WTC11 (cell line): ENCODE data around the gene SLC35D1. TPM values are rescaled to one million over a fixed set of nuclear protein-coding genes. Genes with fewer than 3 reads are reported as not detected.
"Not testable (repeated sequence)": the region's sequence is repeated elsewhere in the genome, so short reads cannot be mapped to it uniquely, and the experiment has no call there.

Experiments used
- ATAC-seq: fragments of 200-7000 bp; cut with Tn5 transposase; 2 replicates; pipeline ENCODE4 v1.10.0; 2021; ENCODE audit warnings: mild to moderate bottlenecking, moderate library complexity
- CTCF ChIA-PET: fragments of 300-600 bp; sonication (Branson Sonifier 250); formaldehyde crosslinking; loops from one replicate; lab custom pipeline; 2021; ENCODE audit warnings: antibody characterized with exemption; lab: Charles Lee
- POLR2A ChIA-PET: fragments of 350-600 bp; sonication (Branson Sonifier 250); formaldehyde crosslinking; loops from one replicate; lab custom pipeline; 2021; ENCODE audit warnings: antibody characterized with exemption; lab: Charles Lee
- DNase-seq: peaks from one replicate; pipeline ENCODE4 v3.0.0; 2021; ENCODE audit warnings: low spot score
- H3K27ac Mint-ChIP-seq: 2 replicates; pipeline ENCODE4 v1.8.0; 2021; ENCODE audit warnings: mixed read lengths
- H3K27me3 Mint-ChIP-seq: 2 replicates; pipeline ENCODE4 v1.8.0; 2021; ENCODE audit warnings: low read depth, mild to moderate bottlenecking, moderate library complexity, mixed read lengths
- H3K36me3 Mint-ChIP-seq: 2 replicates; pipeline ENCODE4 v1.8.0; 2021; ENCODE audit warnings: mixed read lengths
- H3K4me1 Mint-ChIP-seq: 2 replicates; pipeline ENCODE4 v1.8.0; 2022; ENCODE audit warnings: mixed read lengths
- H3K4me3 Mint-ChIP-seq: 2 replicates; pipeline ENCODE4 v1.8.0; 2021; ENCODE audit warnings: mild to moderate bottlenecking, moderate library complexity, mixed read lengths
- H3K9me3 Mint-ChIP-seq: 2 replicates; pipeline ENCODE4 v1.8.0; 2021; ENCODE audit warnings: mixed read lengths
- ATF6 ChIP-seq: sonication (generic); formaldehyde crosslinking; IDR thresholded peaks from 2 replicates; pipeline ENCODE4 v1.8.1; 2023; ENCODE audit warnings: mild to moderate bottlenecking, missing genetic modification reagents
- ERG ChIP-seq: fragments of 250-450 bp; sonication (Bioruptor Pico); IDR thresholded peaks from 2 replicates; pipeline ENCODE4 v1.8.0; 2021; ENCODE audit warnings: mild to moderate bottlenecking
- FOXK1 ChIP-seq: sonication (generic); formaldehyde crosslinking; IDR thresholded peaks from 2 replicates; pipeline ENCODE4 v1.8.0; 2022; ENCODE audit warnings: mild to moderate bottlenecking, moderate library complexity, missing genetic modification reagents
- GRHL2 ChIP-seq: fragments of 250-450 bp; sonication (Bioruptor Pico); IDR thresholded peaks from 2 replicates; pipeline ENCODE4 v1.8.0; 2022; ENCODE audit warnings: mild to moderate bottlenecking, moderate library complexity; ENCODE audit not compliant: insufficient replicate concordance, severe bottlenecking
- IRF1 ChIP-seq: sonication (generic); formaldehyde crosslinking; IDR thresholded peaks from 2 replicates; pipeline ENCODE4 v1.8.0; 2023; ENCODE audit warnings: missing genetic modification reagents
- IRF2 ChIP-seq: sonication (generic); formaldehyde crosslinking; IDR thresholded peaks from 2 replicates; pipeline ENCODE4 v1.8.0; 2022; ENCODE audit warnings: low read depth, missing genetic modification reagents, borderline replicate concordance
- MLX ChIP-seq: sonication (generic); formaldehyde crosslinking; IDR thresholded peaks from 2 replicates; pipeline ENCODE4 v1.8.1; 2023; ENCODE audit warnings: mild to moderate bottlenecking, missing genetic modification reagents, moderate library complexity
- NFE2L1 ChIP-seq: sonication (generic); formaldehyde crosslinking; IDR thresholded peaks from 2 replicates; pipeline ENCODE4 v1.8.1; 2023; ENCODE audit warnings: missing genetic modification reagents
- NR2C2 ChIP-seq: sonication (generic); formaldehyde crosslinking; IDR thresholded peaks from 2 replicates; pipeline ENCODE4 v1.8.0; 2022; ENCODE audit warnings: mild to moderate bottlenecking, missing genetic modification reagents
- PRRX2 ChIP-seq: fragments of 250-450 bp; sonication (Bioruptor Pico); IDR thresholded peaks from 2 replicates; pipeline ENCODE4 v1.8.0; 2021; ENCODE audit warnings: mild to moderate bottlenecking
- SOX15 ChIP-seq: fragments of 250-450 bp; sonication (Bioruptor Pico); IDR thresholded peaks from 2 replicates; pipeline ENCODE4 v1.9.0; 2021; ENCODE audit warnings: mild to moderate bottlenecking
- STAT6 ChIP-seq: sonication (generic); formaldehyde crosslinking; conservative IDR thresholded peaks from 2 replicates; pipeline ENCODE4 v1.8.1; 2023; ENCODE audit warnings: mild to moderate bottlenecking, low read depth, missing genetic modification reagents, moderate library complexity
- TCF7 ChIP-seq: sonication (generic); formaldehyde crosslinking; IDR thresholded peaks from 2 replicates; pipeline ENCODE4 v1.8.0; 2022; ENCODE audit warnings: mild to moderate bottlenecking, low read depth, missing genetic modification reagents, moderate library complexity
- ZBTB21 ChIP-seq: sonication (generic); formaldehyde crosslinking; IDR thresholded peaks from 2 replicates; pipeline ENCODE4 v1.8.1; 2023; ENCODE audit warnings: mild to moderate bottlenecking, missing genetic modification reagents, borderline replicate concordance
- ZNF263 ChIP-seq: sonication (generic); formaldehyde crosslinking; IDR thresholded peaks from 2 replicates; pipeline ENCODE4 v1.8.1; 2022; ENCODE audit warnings: low read depth, mild to moderate bottlenecking, moderate library complexity, missing genetic modification reagents
- ZNF416 ChIP-seq: fragments of 250-450 bp; sonication (Bioruptor Pico); IDR thresholded peaks from 2 replicates; pipeline ENCODE4 v1.9.0; 2021; ENCODE audit warnings: mild to moderate bottlenecking, inconsistent platforms
- ZNF423 ChIP-seq: fragments of 250-450 bp; sonication (Bioruptor Pico); IDR thresholded peaks from 2 replicates; pipeline ENCODE4 v2.1.2; 2022; ENCODE audit warnings: mild to moderate bottlenecking, moderate library complexity
- ZNF512 ChIP-seq: sonication (generic); formaldehyde crosslinking; IDR thresholded peaks from 2 replicates; pipeline ENCODE4 v1.8.1; 2022; ENCODE audit warnings: missing genetic modification reagents, borderline replicate concordance
- total RNA-seq: library from RNA; stranded (reverse); gene quantifications from 3 replicates; pipeline ENCODE4 v1.2.3, GENCODE V29; 2021

SLC35D1 gene
- total RNA-seq, 1 experiment from 2014 or later = 2.4 TPM

- no peak for TF ChIP-seq ZNF512 (CRISPR knock-in tag)
Measured at GRCh38 chr1:66968574-66968973, 85.4 kb downstream of the SLC35D1 start (continued).

- H3K4me3 Mint-ChIP-seq, POLR2A ChIA-PET, CTCF ChIA-PET, H3K9me3 Mint-ChIP-seq, DNase-seq, H3K27ac Mint-ChIP-seq, H3K27me3 Mint-ChIP-seq, ATAC-seq: not testable (repeated sequence)
- peaks cover 86% of the 10 kb centered on the region for H3K36me3 Mint-ChIP-seq
- peaks cover 10% of the 10 kb centered on the region for H3K4me1 Mint-ChIP-seq
Measured at GRCh38 chr1:66966188-66966873, 87.6 kb downstream of the SLC35D1 start.

- DNase-seq (no peak), ATAC-seq (no peak)
- no peak for TF ChIP-seq NR2C2 (CRISPR knock-in tag)
- TF ChIP-seq PRRX2 = no peak
- no peak for TF ChIP-seq ZNF423 (CRISPR knock-in tag)
- no peak for TF ChIP-seq ZBTB21 (CRISPR knock-in tag)
- TF ChIP-seq ZNF263 (CRISPR knock-in tag) = no peak
- no peak for TF ChIP-seq IRF1 (CRISPR knock-in tag)
- Mint-ChIP-seq H3K9me3 (no peaks in the 10 kb centered on the region), H3K4me1 (peaks cover 10% of the 10 kb centered on the region), H3K4me3 (no peak overlapping the region), H3K27ac (no peak overlapping the region), H3K27me3 (no peaks in the 10 kb centered on the region), H3K36me3 (peaks cover 51% of the 10 kb centered on the region)
- ChIA-PET CTCF (no interaction called here), POLR2A (no interaction called here)
Measured at GRCh38 chr1:66957938-66958337, 96.0 kb downstream of the SLC35D1 start.

- H3K4me3 Mint-ChIP-seq = no peak overlapping the region
- no peaks in the 10 kb centered on the region for H3K27me3 Mint-ChIP-seq
- ChIA-PET POLR2A (no interaction called here), CTCF (no interaction called here)
- DNase-seq = no peak
- no peaks in the 10 kb centered on the region for H3K4me1 Mint-ChIP-seq
- TF ChIP-seq TCF7 (CRISPR knock-in tag) = no peak
- peaks cover 44% of the 10 kb centered on the region for H3K36me3 Mint-ChIP-seq
- no peaks in the 10 kb centered on the region for H3K9me3 Mint-ChIP-seq
- H3K27ac Mint-ChIP-seq = no peak overlapping the region
- ATAC-seq = no peak
Measured at GRCh38 chr1:66954208-66954607, 99.7 kb downstream of the SLC35D1 start.

- Mint-ChIP-seq H3K36me3 (peaks cover 47% of the 10 kb centered on the region), H3K9me3 (no peaks in the 10 kb centered on the region), H3K4me3 (no peak overlapping the region), H3K27ac (no peak overlapping the region), H3K27me3 (no peaks in the 10 kb centered on the region), H3K4me1 (no peaks in the 10 kb centered on the region)
- ATAC-seq = no peak
- POLR2A ChIA-PET = interaction anchor here (0.6 kb wide), 1 partner anchor 873 kb away, joined by 7 read pairs; no protein-coding TSS in a partner anchor
- no peak for DNase-seq
- CTCF ChIA-PET = interaction anchor here (0.9 kb wide), 1 partner anchor 261 kb away, joined by 4 read pairs; no protein-coding TSS in a partner anchor
- TF ChIP-seq STAT6 (CRISPR knock-in tag) (no peak), ZNF416 (no peak), ERG (no peak), ZNF423 (CRISPR knock-in tag) (no peak), NFE2L1 (CRISPR knock-in tag) (no peak), ATF6 (CRISPR knock-in tag) (no peak), SOX15 (CRISPR knock-in tag) (no peak), GRHL2 (CRISPR knock-in tag) (no peak), IRF2 (CRISPR knock-in tag) (no peak), FOXK1 (no peak), MLX (CRISPR knock-in tag) (no peak)
Measured at GRCh38 chr1:66951513-66951912, 102.4 kb downstream of the SLC35D1 start.
